ENCODE results near the gene GMPPB. TPM values are rescaled to one million over a fixed set of nuclear protein-coding genes. Genes with fewer than 3 reads are reported as not detected.
A peak's percentile ranks its signal among the peaks of the same experiment; 100 is the strongest.

The GMPPB gene
- total and polyA plus RNA-seq, 9 of the 15 experiments (the other 6 are each of a cell fraction or from before 2014, with no cell fraction given) = 0.53 to 17.4 (median 8.1) TPM

- TF ChIP-seq CREB3L1 (IDR thresholded peaks at IDR 0.05; ENCODE audit: borderline replicate concordance, low read depth) = no peak
- TF ChIP-seq, protein P1, sequence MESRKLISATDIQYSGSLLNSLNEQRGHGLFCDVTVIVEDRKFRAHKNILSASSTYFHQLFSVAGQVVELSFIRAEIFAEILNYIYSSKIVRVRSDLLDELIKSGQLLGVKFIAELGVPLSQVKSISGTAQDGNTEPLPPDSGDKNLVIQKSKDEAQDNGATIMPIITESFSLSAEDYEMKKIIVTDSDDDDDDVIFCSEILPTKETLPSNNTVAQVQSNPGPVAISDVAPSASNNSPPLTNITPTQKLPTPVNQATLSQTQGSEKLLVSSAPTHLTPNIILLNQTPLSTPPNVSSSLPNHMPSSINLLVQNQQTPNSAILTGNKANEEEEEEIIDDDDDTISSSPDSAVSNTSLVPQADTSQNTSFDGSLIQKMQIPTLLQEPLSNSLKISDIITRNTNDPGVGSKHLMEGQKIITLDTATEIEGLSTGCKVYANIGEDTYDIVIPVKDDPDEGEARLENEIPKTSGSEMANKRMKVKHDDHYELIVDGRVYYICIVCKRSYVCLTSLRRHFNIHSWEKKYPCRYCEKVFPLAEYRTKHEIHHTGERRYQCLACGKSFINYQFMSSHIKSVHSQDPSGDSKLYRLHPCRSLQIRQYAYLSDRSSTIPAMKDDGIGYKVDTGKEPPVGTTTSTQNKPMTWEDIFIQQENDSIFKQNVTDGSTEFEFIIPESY (CRISPR knock-in tag; IDR thresholded peaks at IDR 0.05) = no peak
- no peak for TF ChIP-seq ZFP1 (CRISPR knock-in tag; IDR thresholded peaks at IDR 0.05)
- TF ChIP-seq NR0B1 (IDR thresholded peaks at IDR 0.05; ENCODE audit: partially characterized antibody) = no peak
- no peak for TF ChIP-seq FOXJ2 (tag; IDR thresholded peaks at IDR 0.05)
- no peak for TF ChIP-seq CBFB (CRISPR knock-in tag; IDR thresholded peaks at IDR 0.05)
- TF ChIP-seq GATAD2A (IDR thresholded peaks at IDR 0.05) = no peak
- TF ChIP-seq RAD21 (CRISPR knock-in tag; conservative IDR thresholded peaks at IDR 0.05 in 1 of 2, IDR thresholded peaks at IDR 0.05 in 1 of 2) = 0 out of 4 replicates have a peak, but pooled peaks of 1 of the 2 experiments have one; percentile 5
- TF ChIP-seq CREM (IDR thresholded peaks at IDR 0.05; ENCODE audit: low read depth) = no peak
- TF ChIP-seq, protein P2, sequence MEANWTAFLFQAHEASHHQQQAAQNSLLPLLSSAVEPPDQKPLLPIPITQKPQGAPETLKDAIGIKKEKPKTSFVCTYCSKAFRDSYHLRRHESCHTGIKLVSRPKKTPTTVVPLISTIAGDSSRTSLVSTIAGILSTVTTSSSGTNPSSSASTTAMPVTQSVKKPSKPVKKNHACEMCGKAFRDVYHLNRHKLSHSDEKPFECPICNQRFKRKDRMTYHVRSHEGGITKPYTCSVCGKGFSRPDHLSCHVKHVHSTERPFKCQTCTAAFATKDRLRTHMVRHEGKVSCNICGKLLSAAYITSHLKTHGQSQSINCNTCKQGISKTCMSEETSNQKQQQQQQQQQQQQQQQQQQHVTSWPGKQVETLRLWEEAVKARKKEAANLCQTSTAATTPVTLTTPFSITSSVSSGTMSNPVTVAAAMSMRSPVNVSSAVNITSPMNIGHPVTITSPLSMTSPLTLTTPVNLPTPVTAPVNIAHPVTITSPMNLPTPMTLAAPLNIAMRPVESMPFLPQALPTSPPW (CRISPR knock-in tag; IDR thresholded peaks at IDR 0.05) = no peak
- no peak for TF ChIP-seq KAT2B (IDR thresholded peaks at IDR 0.05; ENCODE audit: low read depth, low read length)
- TF ChIP-seq, protein P3, sequence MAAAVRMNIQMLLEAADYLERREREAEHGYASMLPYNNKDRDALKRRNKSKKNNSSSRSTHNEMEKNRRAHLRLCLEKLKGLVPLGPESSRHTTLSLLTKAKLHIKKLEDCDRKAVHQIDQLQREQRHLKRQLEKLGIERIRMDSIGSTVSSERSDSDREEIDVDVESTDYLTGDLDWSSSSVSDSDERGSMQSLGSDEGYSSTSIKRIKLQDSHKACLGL (CRISPR knock-in tag; IDR thresholded peaks at IDR 0.05; ENCODE audit: borderline replicate concordance, poor library complexity, severe bottlenecking) = no peak
- no peak for TF ChIP-seq TOE1 (IDR thresholded peaks at IDR 0.05; ENCODE audit: borderline replicate concordance)
- TF ChIP-seq TOE1 (CRISPR knock-in tag; IDR thresholded peaks at IDR 0.05; ENCODE audit: borderline replicate concordance, low read depth) = no peak
Measured at GRCh38 chr3:49674497-49674983, 49.2 kb downstream of the GMPPB start (continued).

Measured in K562 (cell line).